ENCODE measurements around the gene MRPS30.
"Not testable (repeated sequence)": the region's sequence is repeated elsewhere in the genome, so short reads cannot be mapped to it uniquely, and the experiment has no call there.

MRPS30 gene

DNA sequence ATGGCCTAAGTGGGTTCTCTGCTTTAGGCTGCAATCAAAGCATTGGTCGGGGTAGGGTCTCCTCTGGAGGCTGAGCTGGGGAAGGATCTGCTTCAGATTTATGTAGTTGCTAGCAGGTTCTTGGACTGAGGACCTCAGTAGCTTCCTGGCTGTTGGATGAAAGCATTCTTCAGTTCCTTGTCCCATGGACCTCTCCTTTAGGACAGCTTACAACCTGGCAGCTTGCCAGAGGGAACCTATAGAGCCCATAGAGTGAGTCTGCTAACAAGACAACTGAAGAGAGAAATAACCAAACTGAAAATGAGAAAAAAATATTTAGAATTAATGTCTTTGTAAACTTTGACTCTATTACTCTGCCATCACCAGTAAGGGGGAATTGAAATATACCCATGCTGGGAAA lies 12.4 kb downstream of the MRPS30 start:
- DNase-seq = no peak

DNA sequence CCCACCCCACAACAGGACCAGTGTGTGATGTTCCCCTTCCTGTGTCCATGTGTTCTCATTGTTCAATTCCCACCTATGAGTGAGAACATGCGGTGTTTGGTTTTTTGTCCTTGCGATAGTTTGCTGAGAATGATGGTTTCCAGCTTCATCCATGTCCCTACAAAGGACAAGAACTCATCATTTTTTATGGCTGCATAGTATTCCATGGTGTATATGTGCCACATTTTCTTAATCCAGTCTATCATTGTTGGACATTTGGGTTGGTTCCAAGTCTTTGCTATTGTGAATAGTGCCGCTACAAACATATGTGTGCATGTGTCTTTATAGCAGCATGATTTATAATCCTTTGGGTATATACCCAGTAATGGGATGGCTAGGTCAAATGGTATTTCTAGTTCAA lies 15.9 kb downstream of the MRPS30 start:
- DNase-seq = not testable (repeated sequence)

DNA sequence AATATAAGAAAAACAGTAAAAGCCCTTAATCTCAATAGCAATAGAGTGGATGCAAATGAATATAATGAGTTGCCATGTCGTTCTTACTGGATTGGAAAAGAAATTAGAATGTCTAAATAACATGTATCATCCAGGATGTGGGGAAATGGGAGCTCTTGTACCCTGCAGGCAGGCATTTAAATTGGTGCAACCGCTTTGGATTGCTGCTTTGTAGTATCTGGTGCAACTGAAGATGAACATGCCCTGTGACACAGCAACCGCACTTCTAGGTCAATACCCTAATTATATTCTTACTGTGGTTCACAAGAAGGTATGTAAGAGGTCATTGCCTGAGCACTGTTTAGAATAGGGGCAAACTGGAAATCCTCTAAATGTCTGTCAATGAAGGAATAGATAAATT lies 18.9 kb downstream of the MRPS30 start:
- DNase-seq = no peak

DNA sequence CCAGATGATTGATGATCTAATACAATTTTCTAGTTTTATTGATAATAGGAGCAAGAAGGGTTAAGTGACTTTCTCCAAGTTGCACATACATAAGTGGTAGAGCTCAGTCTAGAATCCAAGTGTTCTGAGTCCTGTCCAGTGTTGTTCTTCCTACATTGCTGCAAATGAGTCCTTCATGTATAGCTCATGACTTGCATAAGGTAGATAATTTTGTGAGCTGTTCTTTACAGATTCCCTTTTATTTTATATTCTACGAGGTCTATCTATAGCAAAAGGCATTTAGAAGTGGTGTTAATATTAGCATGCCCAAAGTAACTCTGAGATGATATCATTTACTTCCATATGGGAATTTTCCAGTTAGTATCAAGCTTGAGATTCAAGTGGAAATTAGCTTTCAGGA lies 20.0 kb downstream of the MRPS30 start:
- DNase-seq = no peak

DNA sequence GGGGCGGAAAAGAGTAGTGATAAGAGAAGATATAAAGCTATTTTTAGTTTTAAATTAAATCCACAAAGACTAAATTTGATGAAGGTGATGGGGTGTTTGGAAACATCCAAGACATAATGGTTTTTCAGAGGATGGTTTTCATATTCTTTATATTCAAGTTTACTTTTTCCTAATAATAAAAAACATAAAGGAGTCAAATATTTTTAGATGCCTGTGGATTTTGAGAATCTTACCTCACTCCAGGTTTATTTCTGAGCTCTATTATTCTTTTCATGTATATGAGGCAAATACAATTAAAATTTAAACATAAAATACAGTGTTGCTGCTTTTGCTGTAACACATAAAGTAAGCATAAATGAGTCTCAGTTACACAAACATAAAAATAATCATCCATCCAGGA lies 22.2 kb downstream of the MRPS30 start:
- DNase-seq = no peak

DNA sequence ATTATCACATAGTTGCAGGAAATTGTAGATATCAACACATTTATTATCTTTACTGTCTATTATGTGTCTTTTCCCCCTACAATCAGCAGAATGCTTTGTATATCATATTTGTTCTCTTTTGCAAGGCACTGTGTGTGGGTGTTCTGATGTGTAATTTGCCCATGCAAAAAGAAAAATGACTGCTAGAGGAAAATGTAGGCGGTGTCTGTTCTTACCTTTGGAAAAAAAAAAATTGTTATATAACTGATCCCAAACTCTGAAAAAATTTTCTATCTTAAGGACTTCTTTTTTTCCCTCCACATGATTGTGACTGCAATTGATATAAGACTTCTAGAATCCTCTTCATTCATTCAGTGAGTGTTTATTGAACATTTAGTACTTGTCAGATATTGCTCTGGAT lies 24.5 kb downstream of the MRPS30 start:
- DNase-seq = peak in 1 of 2 donors; percentile 47

DNA sequence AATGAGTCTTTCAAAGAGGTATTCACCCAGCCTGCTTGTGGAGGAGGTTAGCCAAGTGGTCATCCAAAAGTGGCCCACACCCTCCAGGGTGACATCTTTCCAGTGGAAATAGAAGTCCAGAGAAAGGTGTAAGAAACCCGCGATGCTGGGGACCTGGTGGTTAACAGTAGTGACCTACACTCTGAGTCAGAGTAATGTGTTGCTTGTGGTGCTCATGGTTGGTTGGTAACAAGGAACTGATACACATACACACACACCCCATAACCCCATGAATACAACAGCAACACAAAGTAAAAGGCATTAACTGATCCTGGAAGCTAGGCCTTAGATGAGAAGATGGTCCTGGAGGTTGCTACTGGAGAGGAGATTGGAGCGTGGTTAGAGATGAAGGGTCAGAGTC lies 26.9 kb downstream of the MRPS30 start:
- DNase-seq = no peak

DNA sequence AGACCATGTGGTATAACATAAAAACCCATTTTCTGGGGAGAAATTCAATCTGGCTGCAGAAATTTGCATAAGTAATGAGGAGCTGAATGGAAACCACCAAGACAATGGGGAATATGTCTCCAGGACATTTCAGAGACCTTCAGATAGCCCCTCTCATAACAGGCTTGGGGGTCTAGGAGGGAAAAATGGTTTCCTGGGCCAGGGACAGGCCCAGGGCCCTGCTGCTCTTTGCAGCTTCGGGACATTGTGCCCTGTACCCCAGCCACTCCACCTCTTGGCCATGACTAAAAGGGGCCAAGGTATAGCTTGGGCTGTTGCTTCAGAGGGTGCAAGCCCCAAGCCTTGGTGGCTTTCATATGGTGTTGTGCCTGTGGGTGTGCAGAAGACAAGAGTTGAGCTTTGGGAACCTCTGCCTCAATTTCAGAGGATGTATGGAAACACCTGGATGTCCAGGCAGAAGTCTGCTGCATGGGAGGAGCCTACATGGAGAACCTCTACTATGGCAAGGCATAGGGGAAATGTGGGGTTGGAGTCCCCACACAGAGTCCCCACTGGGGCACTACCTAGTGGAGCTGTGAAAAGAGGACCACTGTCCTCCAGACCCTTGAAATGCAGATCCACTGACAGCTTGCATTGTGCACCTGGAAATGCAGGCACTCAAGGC lies 30.4 kb downstream of the MRPS30 start:
- no peak for DNase-seq

DNA sequence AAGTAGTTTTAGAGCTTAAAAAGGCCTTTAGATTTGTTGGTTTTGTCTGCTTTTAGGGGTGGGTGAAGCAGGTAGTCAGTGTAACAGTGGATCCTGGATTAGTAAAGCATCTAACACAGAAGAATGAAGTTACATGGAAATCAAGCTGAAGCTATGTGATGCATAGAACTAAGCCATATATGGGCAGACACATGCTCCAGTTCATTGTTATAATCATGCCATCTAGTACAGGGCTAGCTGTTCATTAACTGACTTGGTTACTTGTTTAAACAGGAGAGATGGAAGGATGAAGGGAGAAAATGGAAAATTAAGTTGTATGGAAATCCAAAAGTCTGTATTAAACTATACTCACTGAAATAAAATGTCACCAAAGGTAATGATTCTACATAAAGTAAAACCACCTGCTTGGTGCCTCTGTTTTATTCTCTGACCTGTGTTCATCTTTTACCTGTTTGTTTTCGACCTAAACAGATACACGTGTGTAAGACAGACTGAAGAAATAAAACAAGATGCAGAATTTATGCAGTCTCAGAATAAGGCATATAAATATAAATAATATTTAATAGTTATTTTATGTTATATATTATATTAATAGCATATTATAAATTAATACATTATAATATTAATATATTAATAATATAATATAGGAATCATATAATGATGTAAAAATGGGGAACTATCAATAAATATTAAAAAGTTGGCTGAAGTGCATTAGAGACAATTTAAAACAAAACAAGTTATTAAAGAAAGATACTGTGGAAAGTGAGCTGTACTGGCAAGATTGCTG lies 33.9 kb downstream of the MRPS30 start:
- no peak for DNase-seq

DNA sequence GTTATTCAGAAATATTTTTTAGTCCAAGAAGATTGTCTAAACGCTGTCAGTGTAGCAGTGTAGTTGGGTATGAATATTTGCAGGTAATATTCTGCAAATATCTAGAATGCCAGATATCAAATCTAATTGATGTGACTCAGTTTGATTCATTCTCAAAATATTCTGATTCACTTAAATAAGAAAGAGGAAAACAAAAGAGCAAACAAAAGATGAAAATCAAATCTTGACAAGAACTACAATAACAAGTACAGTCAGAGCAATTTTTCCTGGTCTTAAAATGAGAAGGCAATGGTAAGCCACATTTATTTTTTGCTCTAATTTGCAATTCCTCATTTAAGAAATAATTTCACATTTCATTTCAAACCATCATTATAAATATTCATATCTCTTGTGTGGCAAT lies 36.0 kb downstream of the MRPS30 start:
- no peak for DNase-seq

DNA sequence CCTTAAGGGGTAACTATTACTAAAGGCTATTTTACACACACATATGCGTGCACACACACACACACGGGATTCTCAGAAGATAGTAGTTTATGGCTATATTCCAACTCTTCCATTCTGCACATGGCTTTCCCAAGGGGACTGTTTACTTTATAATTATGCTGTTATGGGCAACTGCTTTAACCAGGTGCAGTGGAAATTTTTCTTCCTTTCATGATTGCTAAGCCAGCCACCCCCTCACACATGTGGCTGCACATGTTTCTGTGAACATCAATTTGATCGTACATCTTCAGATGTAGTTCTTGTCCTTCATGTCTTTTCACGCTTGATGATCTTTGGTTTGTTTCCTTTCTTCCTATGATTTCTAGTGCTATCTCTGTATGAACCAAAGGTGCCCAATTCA lies 37.0 kb downstream of the MRPS30 start:
- no peak for DNase-seq

DNA sequence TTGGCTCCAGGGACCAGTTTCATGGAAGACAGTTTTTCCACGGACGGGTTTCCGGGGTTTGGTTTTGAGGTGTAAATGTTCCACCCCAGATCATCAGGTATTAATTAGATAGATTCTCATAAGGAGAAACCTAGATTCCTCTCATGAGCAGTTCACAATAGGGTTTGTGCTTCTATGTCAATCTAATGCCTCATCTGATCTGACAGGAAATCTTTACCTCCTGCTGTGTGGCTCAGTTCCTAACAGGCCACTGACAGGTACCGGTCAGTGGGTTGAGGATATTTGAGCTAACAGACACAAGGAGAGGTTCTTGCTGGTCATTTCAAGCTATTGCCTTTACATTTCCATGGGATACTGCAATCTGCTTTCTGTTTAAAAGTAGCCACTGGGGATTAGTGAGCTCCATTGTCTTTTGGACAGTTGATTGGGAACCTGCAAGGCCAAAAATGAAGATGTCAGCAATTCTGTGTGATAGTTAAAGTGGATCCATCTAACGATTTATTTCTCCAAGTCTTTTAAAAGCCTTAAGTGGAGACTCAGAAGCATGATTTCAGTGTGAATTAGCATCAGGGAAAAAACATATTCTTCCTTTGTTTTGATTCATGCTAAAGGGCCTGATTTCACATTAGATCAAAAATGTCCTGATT lies 38.6 kb downstream of the MRPS30 start:
- no peak for DNase-seq

DNA sequence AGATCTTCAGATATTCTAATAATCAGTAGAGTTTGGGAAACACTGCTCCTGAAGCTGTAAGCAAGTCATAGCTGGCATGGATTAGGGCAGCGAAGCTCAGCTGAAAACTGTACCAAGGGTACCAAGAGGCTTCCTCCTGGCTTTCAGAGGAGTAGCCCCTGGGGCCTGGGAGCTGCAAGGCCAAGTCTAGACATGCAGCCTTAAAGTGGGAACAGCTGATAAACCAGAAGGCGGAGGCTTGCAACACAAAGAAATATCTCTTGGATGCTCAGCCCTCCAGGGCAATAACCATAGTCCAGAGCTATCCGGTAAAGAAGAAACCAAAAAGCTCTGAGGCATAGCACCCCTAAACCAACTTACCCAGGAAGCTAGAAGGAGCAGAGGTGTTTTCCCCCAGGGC lies 51.5 kb downstream of the MRPS30 start:
- no peak for DNase-seq

DNA sequence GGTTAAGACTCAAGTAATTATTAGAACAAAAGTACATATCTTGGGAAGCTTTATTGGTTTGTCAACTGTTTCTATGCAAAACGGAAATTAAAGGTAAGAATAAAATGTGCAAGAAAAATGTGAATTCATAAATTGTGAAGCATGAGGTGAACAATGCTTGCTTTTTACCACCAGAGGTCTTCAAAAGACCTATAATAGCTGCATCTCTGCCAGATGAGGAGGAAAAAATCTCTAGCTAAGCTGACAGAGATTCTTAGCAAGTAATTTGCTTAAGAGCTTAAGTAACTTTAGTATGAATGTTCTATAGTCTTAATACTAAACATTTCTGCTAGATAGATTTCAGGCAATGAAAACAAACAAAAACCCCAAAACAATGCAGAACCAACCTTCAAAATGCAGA lies 54.1 kb downstream of the MRPS30 start:
- DNase-seq = peak in 1 of 2 donors; percentile 3
